Transverse colon (tissue), 4 donors: ENCODE results near the gene MAGEA8. TPM values are rescaled to one million over a fixed set of nuclear protein-coding genes. Genes with fewer than 3 reads are reported as not detected.

Experiments
- DNase-seq: peaks from one replicate; pipeline ENCODE4 v3.0.0-alpha.2; 2019
- H3K27ac ChIP-seq, 4 donors: fragments of 200-600 bp; sonication (generic); 2 replicates each; pipeline ENCODE4 v1.5.1; 2016 to 2018; ENCODE audit warnings: inconsistent platforms in 4 of 4
- H3K27me3 ChIP-seq: fragments of 200-600 bp; sonication (generic); 2 replicates; pipeline ENCODE4 v1.5.1; 2017; ENCODE audit warnings: inconsistent platforms
- H3K36me3 ChIP-seq, 4 donors: fragments of 200-600 bp; sonication (generic); 2 replicates each; pipeline ENCODE4 v1.5.1; 2017 to 2019; ENCODE audit warnings: inconsistent platforms in 4 of 4
- H3K4me1 ChIP-seq, 4 donors: fragments of 200-600 bp; sonication (generic); 2 replicates each; pipeline ENCODE4 v1.5.1; 2017 to 2020; ENCODE audit warnings: inconsistent platforms in 4 of 4
- H3K4me3 ChIP-seq, 4 donors: fragments of 200-600 bp; sonication (generic); 1 replicate in 1 of 4; 2 replicates in 3 of 4; pipeline versions ENCODE4 v1.5.1 to v1.6.1; 2017 to 2019; ENCODE audit warnings: inconsistent platforms in 4 of 4
- H3K9me3 ChIP-seq, 2 donors: fragments of 200-600 bp; sonication (generic); 2 replicates each; pipeline ENCODE4 v1.5.1; 2017 to 2019; ENCODE audit warnings: inconsistent platforms in 2 of 2
- EP300 ChIP-seq: sonication (generic); formaldehyde crosslinking; IDR thresholded peaks from one replicate; pipeline ENCODE4 v1.6.1; 2017; ENCODE audit warnings: antibody characterized with exemption, low read depth
- POLR2A ChIP-seq: fragments of 450-650 bp; IDR thresholded peaks from one replicate; pipeline ENCODE4 v1.6.1; 2016; ENCODE audit warnings: antibody characterized with exemption, mild to moderate bottlenecking, moderate library complexity
- POLR2AphosphoS5 ChIP-seq, 3 donors: sonication (generic); formaldehyde crosslinking; IDR thresholded peaks; one replicate each; pipeline ENCODE4 v1.6.1; 2016; ENCODE audit warnings: antibody characterized with exemption in 3 of 3
- WGBS, 2 donors: methylation state at CpG; one replicate each; pipeline ENCODE4 v1.1.5; 2018; ENCODE audit warnings: low coverage in 1 of 2; 5-methylcytosine and 5-hydroxymethylcytosine counted together
- in situ Hi-C, 4 donors: fragments of 200-750 bp; cut with MboI; loops; one replicate each; pipeline versions ENCODE4 v1.15.0 to v1.15.1; 2017; ENCODE audit warnings: low sequenced_read_pairs in 3 of 4, low pct_ligation_motif_present in 1 of 4, low pct_unique_long_range_greater_than_20kb in 1 of 4
- intact Hi-C: fragments of 100-400 bp; cut with DNase I; formaldehyde crosslinking; loops from one replicate; pipeline ENCODE4 v1.15.1; 2023; ENCODE audit warnings: low total_unique reads
- total RNA-seq, 4 donors: library from RNA; depleted of rRNA; stranded (reverse); fragments of >200 nt; gene quantifications; one replicate each; pipeline ENCODE4 v1.1.0, GENCODE V29; 2016
- TF ChIP-seq, protein P1 (sequence below), 5 experiments: fragments of 200-600 bp in 3 of 5; fragments of 450-650 bp in 2 of 5; sonication (generic) in 3 of 5; IDR thresholded peaks; 1 replicate in 2 of 5; 2 replicates in 3 of 5; pipeline ENCODE4 v1.5.1; 2016 to 2017; ENCODE audit warnings: antibody characterized with exemption in 5 of 5, inconsistent platforms in 3 of 5, mild to moderate bottlenecking in 2 of 5, moderate library complexity in 1 of 5

Gene MAGEA8
- total RNA-seq, 4 donors from 2014 or later: not detected

DNA sequence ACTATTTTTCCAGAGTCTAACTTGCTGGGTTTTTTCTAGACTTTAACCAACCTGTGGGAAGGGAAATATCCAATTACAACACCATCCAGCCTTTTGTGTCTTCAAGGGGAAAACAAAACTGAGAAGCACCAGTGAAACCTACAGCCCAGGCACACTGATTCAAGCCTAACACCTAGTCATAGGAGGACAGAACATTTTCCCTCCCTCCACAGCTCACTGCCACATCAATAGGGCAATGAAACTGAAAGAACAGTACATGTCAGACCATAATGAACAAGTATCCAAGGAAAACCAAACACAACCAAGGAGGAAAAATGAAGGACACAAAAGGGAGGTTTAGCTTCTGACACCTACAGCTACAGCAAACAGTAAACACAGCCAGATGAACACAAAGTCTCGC is 17.6 kb downstream of the MAGEA8 start:
- Histone ChIP-seq H3K36me3 (no peaks in the 10 kb centered on the region), H3K4me3 (no peak overlapping the region), H3K27ac (no peak overlapping the region), H3K27me3 (no peaks in the 10 kb centered on the region), H3K9me3 (no peaks in the 10 kb centered on the region), H3K4me1 (no peaks in the 10 kb centered on the region)
- in situ Hi-C loops: no loop called here
- intact Hi-C loops: no loop called here
- TF ChIP-seq POLR2A (no peak), EP300 (no peak), POLR2AphosphoS5 (IDR thresholded peaks at IDR 0.05) (no peak)
- TF ChIP-seq, protein P1, sequence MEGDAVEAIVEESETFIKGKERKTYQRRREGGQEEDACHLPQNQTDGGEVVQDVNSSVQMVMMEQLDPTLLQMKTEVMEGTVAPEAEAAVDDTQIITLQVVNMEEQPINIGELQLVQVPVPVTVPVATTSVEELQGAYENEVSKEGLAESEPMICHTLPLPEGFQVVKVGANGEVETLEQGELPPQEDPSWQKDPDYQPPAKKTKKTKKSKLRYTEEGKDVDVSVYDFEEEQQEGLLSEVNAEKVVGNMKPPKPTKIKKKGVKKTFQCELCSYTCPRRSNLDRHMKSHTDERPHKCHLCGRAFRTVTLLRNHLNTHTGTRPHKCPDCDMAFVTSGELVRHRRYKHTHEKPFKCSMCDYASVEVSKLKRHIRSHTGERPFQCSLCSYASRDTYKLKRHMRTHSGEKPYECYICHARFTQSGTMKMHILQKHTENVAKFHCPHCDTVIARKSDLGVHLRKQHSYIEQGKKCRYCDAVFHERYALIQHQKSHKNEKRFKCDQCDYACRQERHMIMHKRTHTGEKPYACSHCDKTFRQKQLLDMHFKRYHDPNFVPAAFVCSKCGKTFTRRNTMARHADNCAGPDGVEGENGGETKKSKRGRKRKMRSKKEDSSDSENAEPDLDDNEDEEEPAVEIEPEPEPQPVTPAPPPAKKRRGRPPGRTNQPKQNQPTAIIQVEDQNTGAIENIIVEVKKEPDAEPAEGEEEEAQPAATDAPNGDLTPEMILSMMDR (IDR thresholded peaks at IDR 0.05): no peak
- no peak for DNase-seq
- WGBS, 2 donors: 42 to 80% methylated on average over 1 of the region's 1 CpG

DNA sequence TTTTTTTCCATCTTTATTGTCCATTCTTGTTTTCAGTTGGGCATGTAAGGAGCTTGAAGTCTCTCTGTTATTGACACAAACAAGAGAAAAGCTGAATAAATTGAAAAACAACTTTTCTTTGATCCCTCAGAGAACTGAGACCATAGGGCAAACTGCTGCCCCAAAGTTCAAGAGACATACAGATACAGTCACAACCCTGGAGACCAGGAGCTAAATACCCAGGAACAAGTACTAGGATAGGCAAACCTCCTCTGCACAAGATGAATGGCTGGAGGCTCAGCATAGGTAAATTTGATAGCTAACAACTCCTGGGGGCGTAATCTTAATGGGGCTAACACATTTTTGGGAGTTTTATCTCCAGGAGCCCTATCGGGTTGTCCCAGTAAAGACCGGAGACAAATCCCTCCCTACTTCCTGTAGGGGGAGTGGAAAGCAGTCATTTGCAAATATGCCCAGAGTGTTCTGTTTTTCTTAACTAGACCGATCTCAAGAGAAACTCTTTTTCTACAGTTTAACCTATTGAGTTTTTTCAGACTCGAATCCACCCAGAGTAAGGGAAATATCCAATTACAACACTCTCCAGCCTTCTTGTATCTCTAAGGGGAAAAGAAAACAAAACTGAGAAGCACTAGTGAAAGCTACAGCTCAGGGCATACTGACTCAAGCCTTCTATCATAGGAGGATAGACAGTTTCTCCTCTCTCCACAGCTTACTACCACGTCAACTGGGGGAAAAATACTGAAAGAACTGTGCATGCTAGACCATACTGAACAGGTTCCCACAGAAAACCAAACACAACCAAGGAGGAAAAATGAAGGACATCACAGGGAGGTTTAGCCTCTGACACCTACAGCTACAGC is 23.1 kb downstream of the MAGEA8 start:
- Histone ChIP-seq H3K36me3 (no peaks in the 10 kb centered on the region), H3K4me3 (peak overlapping the region in 1 of 4 donors; percentile 18), H3K9me3 (no peaks in the 10 kb centered on the region), H3K27ac (no peak overlapping the region), H3K4me1 (no peaks in the 10 kb centered on the region), H3K27me3 (no peaks in the 10 kb centered on the region)
- intact Hi-C loops: no loop called here
- TF ChIP-seq EP300: no peak
- TF ChIP-seq POLR2AphosphoS5 (IDR thresholded peaks at IDR 0.05): no peak
- no peak for TF ChIP-seq POLR2A
- TF ChIP-seq, protein P1 (IDR thresholded peaks at IDR 0.05): no peak
- DNase-seq: no peak
- in situ Hi-C loops: no loop called here
- WGBS, 2 donors: 44% methylated on average over 6 of the region's 6 CpGs; no CpG with 5 or more reads in 1 of the 2 donors

DNA sequence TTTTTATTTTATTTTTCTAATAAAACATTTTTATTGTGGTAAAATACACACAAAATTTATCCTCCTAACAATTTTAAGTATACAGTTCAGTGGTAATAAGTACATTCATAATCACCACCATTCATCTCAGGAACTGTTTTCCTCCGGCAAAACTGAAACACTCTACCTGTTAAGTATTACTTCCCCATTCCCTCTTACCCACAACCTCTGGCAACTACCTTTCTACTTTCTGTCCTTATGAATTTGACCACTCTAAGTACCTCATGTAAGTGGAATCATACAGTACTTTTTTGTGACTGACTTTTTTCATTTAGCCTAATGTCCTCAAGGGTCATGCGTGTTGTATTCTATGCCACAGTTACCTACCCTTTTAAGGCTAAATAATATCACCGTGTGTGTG is 27.3 kb downstream of the MAGEA8 start:
- intact Hi-C loops (no loop called here), in situ Hi-C loops (no loop called here)
- DNase-seq: no peak
- no peaks in the 10 kb centered on the region for H3K9me3 ChIP-seq
- H3K27ac ChIP-seq: no peak overlapping the region
- no peak overlapping the region for H3K4me3 ChIP-seq
- no peaks in the 10 kb centered on the region for H3K4me1 ChIP-seq
- TF ChIP-seq EP300 (no peak), POLR2AphosphoS5 (IDR thresholded peaks at IDR 0.05) (no peak), POLR2A (no peak)
- TF ChIP-seq, protein P1 (IDR thresholded peaks at IDR 0.05): no peak
- 85% methylated on average over 3 of the region's 3 CpGs; no CpG with 5 or more reads in 1 of the 2 donors for WGBS, 2 donors
- H3K36me3 ChIP-seq: no peaks in the 10 kb centered on the region
- no peaks in the 10 kb centered on the region for H3K27me3 ChIP-seq

DNA sequence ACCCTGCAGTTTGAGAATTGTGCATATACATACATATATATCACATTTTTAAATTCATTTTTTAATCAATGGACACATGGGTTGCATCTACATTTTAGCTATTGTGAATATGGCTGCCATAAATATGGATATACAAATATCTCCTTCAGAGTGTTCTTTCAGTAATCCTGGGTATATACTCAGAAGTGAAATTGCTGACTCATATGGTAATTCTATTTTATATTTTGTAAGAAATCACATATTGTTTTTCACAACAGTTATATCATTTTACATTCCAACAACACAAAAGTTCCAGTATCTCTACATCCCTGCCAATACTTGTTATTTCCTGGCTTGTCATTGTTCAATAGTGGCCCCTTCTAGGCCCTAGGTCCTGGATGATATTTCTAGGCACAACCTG is 27.7 kb downstream of the MAGEA8 start:
- Histone ChIP-seq H3K36me3 (no peaks in the 10 kb centered on the region), H3K4me3 (no peak overlapping the region), H3K27ac (no peak overlapping the region), H3K9me3 (no peaks in the 10 kb centered on the region), H3K4me1 (no peaks in the 10 kb centered on the region), H3K27me3 (no peaks in the 10 kb centered on the region)
- DNase-seq: no peak
- intact Hi-C loops: no loop called here
- TF ChIP-seq POLR2A (no peak), EP300 (no peak), POLR2AphosphoS5 (IDR thresholded peaks at IDR 0.05) (no peak)
- TF ChIP-seq, protein P1 (IDR thresholded peaks at IDR 0.05): no peak
- in situ Hi-C loops: no loop called here
